ENCODE data around the gene SEPHS1.

The SEPHS1 gene

DNA sequence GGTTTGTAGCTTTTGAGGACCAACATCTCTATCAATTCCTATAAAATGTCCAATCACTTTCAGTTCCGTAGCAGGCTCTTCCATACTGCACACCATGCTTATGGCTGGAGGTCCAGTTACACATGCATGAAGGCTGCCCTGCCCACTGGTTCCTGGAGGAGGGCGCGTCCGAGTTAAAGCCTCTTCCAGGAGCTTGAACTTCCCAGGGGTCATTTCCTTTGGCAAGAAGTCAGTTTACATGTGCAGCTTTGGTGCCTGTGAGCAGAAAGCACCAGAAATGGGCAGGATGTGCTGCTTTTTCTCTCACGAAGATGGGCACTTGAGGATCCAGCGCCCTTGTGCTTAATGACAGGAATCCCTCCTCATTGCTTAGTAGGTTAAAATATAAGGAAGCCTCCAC, 30.6 kb downstream of the SEPHS1 start:
- no peak for TF ChIP-seq CTCF (IDR thresholded peaks at IDR 0.05; ENCODE audit: low read depth, low read length)
- DNase-seq (ENCODE audit: low read depth in 2 of 2): peak in 1 of 2 donors; percentile 21
- no peak overlapping the region for H3K4me3 ChIP-seq (replicated peaks in 1 of 2; ENCODE audit: low read depth in 2 of 2, low read length in 2 of 2)

GRCh38 chr10:13316635-13317311, 31.3 kb downstream of the SEPHS1 start:
- H3K4me3 ChIP-seq (replicated peaks in 1 of 2; ENCODE audit: low read depth in 2 of 2, low read length in 2 of 2): no peak overlapping the region
- TF ChIP-seq CTCF (IDR thresholded peaks at IDR 0.05; ENCODE audit: low read depth, low read length): no peak
- no peak for DNase-seq (ENCODE audit: low read depth in 2 of 2)

- H3K4me3 ChIP-seq (replicated peaks in 1 of 2; ENCODE audit: low read depth in 2 of 2, low read length in 2 of 2): no peak overlapping the region
- no peak for DNase-seq (ENCODE audit: low read depth in 2 of 2)
- no peak for TF ChIP-seq CTCF (IDR thresholded peaks at IDR 0.05; ENCODE audit: low read depth, low read length)
Observed at GRCh38 chr10:13315361-13315760, 32.7 kb downstream of the SEPHS1 start.

- peak; percentile 13 to 22 for DNase-seq (ENCODE audit: low read depth in 2 of 2)
- TF ChIP-seq CTCF (IDR thresholded peaks at IDR 0.05; ENCODE audit: low read depth, low read length): no peak
Observed at GRCh38 chr10:13311177-13311575, 36.9 kb downstream of the SEPHS1 start.

GRCh38 chr10:13310518-13311176, 37.4 kb downstream of the SEPHS1 start:
- no peak for TF ChIP-seq CTCF (IDR thresholded peaks at IDR 0.05; ENCODE audit: low read depth, low read length)
- H3K4me3 ChIP-seq (replicated peaks in 1 of 2; ENCODE audit: low read depth in 2 of 2, low read length in 2 of 2): no peak overlapping the region
- no peak for DNase-seq (ENCODE audit: low read depth in 2 of 2)

More at GRCh38 chr10:13311177-13311575, 36.9 kb downstream of the SEPHS1 start:
- no peak overlapping the region for H3K4me3 ChIP-seq (replicated peaks in 1 of 2; ENCODE audit: low read depth in 2 of 2, low read length in 2 of 2)

DNA sequence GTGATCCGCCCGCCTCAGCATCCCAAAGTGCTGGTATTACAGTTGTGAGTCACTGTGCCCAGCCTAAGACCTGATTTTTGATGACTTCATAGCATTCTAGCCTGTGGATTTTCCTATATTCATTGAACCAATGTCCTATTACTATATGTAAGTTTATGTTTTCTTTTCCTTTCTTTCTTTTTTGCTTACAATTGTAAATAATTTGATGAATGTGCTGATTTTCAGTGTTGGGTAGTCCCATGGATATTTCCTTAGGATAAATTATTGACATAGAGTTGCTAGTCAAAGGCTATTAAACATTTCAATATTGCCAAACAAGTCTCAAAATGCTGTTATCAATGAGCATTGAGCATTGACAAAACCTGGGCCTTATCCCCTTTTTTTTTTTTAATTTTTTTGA, 38.3 kb downstream of the SEPHS1 start:
- DNase-seq (ENCODE audit: low read depth in 2 of 2): no peak
- no peak for TF ChIP-seq CTCF (IDR thresholded peaks at IDR 0.05; ENCODE audit: low read depth, low read length)
- H3K4me3 ChIP-seq (replicated peaks in 1 of 2; ENCODE audit: low read depth in 2 of 2, low read length in 2 of 2): no peak overlapping the region
